SKM-1 (cell line): Measurements from ENCODE around the gene IL23R.
"Not testable (repeated sequence)": the region's sequence is repeated elsewhere in the genome, so short reads cannot be mapped to it uniquely, and the experiment has no call there.

Source experiments
- DNase-seq: peaks from one replicate; lab custom pipeline; 2025; ENCODE audit not compliant: unreplicated experiment; lab: John Stamatoyannopoulos, UW

The IL23R gene

DNA sequence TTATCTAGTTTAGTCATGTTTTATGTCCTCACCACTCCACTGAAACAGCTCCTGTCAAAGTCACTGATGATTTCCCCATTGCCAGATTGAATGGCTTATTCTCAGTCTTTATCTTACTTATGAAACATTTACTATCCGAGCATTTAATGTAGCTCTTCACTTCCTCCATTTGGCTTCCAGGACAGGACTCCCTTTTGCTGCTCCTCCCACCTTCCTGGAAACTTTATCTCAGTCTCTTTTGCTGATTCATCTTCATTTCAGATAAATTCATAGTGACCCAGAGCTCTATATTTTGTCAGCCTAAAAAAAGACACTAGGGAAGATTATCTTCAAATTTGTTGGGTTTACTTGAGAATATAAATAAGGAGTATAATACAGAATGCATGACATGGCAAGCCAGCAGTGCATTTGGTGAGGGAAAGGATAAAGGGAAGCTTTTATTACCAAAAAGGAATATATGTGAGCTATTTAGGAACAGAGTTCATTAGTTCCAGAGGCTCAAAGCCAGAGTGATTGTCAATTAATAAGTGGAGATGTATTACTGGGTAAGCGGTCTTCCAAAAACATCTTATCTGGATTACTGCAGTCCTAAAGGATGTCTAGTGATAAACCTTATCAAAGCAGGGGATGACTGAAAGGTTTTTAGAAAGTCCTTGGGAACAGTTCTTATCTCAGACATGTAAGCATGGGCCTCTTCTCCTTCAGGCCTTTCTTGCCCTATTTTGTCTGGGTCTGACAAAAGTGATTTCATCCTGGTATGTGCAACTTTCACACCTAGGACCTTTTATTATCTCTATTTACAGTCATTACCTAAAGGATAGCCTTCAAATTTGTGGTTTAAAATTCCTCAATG lies 25.6 kb downstream of the IL23R start:
- DNase-seq = no peak

DNA sequence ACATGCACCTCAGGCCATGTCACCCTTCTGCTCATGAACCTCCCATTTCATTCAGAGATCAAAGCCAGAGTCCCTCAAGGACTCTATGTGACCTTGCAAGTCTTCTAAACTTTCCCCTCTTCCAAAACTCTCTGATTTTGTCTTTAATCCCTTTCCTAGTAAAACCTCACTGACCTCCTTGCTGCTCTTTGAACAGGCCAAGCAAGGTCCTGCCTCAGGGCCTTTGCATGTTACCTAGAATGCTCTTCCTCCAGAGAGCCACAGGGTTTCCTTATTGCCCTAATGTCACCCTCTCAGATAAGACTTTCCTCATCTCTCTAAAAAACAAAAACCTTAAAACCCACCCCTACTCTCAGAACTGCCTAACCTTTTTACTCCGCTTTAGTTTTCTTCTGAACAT lies 26.6 kb downstream of the IL23R start:
- no peak for DNase-seq

DNA sequence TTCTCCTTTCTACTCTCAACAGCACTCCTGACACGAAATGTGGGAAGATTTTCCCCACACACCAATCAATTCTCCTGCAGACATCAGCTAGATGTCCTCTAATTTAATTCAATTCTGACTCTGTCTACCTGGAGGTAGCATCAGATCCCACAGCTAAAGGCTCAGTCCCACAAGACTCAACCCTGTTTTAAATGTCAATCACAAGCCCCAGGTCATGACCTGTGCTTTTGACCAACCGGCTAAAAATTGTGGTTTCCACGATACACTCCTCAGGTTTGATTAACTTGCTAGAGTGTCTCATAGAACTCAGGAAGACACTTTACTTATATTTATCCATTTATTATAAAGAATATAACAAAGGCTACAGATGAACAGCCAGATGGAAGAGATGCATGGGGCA lies 27.4 kb downstream of the IL23R start:
- no peak for DNase-seq

DNA sequence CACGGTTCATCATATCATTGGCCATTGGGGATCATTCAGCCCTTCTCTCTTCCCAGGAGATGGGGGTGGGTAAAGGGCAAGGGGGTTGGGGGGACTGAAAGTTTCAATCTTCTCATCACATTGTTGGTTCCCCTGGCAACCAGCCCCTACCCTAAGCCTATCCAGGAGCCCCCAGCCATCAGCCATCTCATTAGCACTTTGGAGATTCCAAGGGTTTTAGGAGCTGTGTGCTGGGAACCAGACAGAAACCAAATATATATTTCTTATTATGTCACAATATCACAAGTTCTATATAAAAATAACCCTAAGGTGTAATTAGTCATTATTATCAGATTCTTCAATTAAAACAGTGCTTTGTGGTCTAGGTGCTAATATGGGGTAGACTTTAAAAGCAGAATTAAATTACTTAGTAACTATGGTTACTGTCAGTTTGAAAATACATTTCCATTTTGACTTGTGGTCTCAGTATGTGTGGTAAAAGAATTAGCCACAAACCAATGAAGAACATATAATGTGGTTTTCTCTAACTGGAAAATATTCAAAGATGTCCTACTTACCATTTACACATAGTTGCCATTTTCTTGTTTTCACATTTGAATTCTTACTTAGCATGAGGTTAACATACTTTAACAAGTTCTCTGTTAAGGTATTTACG lies 28.1 kb downstream of the IL23R start:
- no peak for DNase-seq

DNA sequence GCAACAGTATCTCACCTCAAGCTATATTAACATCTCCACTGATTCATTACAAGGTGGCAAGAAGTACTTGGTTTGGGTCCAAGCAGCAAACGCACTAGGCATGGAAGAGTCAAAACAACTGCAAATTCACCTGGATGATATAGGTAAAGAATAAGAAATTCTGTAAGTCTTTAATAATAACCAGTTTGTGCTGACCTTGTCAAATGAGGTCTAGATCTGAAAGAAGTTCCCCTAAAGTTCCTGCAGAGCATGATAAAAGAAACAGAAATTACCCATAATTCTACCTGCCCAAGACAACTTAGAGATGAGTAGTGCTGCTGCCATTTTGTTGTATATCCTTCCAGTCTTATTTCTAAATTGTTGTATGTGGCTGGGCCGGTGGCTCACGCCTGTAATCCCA lies 34.5 kb downstream of the IL23R start:
- DNase-seq = no peak

DNA sequence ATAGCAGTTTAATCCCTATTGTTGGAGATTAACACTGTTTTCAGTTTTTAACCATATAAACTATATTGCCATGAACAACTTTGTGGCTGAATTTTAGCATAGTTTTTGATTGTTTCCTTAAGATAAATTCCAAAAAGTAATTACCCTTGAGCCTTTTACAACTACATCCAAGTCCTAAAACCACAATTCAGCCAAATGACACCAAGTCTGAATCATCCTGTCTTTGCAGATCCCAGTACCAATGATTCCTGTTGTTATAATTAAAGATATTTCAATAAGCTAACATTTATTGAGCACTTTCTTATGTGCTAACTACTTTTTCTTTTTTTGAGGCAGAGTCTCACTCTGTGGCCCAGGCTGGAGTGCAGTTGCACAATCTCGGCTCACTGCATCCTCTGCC lies 35.6 kb downstream of the IL23R start:
- no peak for DNase-seq

DNA sequence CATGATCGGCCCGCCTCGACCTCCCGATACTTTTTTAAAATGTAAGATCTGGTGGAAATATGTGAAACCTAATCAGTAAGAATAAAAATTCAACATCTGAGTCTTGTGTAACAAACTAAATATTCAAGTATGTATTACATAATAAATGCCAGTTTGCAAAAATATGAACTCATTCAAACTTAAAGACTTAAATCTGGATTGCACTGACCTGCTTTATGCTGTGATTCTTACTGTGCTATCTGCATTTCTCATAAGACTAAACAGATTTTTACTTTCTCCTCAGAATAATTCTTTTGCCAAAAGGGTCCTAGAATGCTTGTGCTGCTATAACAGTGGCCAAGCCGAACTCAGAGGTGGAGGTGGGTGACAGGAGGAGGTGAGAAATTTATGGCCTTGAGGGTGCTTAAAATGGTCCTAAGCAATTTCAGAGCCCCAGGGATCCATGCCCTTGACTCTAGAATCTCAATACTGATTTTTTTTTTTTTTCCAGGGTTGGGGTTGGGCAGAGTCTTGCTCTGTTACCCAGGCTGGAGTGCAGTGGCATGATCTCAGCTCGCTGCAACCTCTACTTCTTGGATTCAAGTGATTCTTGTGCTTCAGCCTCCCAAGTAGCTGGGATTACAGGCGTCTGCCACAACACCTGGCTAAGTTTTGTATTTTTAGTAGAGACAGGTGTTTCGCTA lies 38.2 kb downstream of the IL23R start:
- DNase-seq = no peak

DNA sequence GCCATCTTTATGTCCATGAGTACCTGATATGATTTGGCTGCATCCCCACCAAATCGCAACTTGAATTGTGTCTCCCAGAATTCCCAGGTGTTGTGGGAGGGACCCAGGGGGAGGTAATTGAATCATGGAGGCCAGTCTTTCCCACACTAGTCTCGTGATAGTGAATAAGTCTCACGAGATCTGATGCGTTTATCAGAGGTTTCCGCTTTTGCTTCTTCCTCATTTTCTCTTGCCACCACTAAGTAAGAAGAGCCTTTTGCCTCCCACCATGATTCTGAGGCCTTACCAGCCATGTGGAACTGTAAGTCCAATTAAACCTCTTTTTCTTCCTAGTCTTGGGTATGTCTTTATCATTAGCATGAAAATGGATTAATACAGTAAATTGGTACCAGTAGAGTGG lies 41.1 kb downstream of the IL23R start:
- not testable (repeated sequence) for DNase-seq

DNA sequence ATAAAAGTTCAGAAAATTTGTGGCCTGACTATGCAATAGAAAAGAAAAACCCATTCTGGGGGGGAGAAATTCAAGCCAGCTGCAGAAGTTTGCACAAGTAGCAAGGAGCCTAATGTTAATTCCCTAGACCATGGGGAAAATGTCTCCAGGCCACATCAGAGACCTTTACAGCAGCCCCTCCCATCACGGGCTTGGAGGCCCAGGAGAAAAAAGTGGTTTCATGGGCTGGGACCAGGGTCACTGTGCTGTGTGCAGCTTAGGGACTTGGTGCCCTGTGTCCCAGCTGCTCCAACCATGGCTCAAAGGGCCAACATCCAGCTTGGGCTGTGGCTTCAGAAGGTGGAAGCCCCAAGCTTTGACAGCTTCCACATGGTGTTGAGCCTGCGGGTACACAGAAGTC lies 42.0 kb downstream of the IL23R start:
- no peak for DNase-seq

DNA sequence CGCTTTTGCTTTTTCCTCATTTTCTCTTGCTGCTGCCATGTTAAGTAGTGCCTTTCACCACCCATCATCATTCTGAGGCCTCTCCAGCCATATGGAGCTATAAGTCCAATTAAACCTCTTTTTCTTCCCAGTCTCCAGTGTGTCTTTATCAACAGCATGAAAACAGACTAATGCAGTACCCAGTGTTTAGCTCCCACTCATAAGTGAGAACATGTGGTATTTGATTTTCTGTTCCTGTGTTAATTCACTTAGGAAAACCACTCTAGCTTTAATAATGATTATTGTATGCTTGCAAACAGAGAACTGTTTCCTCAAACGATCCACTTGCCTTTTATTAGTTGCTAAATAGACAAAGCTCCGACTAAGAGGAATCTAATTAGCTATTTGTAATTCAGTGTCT lies 43.3 kb downstream of the IL23R start:
- DNase-seq = no peak

DNA sequence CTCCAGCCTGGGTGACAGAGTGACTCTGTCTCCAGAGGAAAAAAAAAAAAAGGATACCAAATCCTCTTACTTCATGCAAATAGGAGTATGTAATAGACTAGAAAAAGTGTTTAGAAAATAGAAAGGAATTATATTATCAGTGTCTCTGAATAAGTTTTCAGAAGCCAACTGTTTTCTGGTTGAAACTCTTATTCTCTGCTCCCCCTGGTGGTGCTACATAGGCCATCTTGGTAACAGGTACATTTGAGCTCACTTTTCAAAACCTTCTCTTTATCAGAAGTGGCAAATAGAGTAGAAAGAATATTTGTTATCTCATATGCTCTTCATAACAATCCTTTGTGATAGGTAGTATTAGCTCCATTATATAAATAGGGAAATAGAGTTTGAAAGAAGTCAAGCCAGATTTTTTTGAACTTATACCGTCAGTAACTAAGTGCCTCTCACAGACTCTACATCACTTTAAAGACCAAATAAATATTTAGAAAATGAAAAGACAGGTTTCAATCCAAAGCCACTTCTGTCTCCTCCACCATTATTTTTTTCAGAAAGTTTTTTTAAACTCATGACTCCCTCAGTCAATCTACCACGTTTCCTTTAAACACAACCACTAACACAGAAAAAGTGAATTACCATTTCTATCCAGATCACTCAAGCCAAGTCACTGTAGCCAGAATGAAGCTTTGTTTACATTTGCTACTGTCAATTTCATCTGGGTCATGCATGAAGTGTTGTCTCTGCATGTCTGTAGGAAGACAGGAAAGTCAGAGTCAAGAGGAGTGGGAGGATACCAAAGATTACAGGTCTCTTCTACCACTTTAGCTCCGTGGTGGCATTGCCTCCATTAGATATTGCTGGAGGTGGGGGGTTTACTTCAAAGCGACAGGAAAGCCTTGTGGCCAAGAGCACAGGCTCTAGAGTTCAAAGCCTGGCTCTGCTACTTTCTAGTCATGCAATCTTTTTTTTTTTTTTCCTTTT lies 45.6 kb downstream of the IL23R start:
- DNase-seq = peak; percentile 15

DNA sequence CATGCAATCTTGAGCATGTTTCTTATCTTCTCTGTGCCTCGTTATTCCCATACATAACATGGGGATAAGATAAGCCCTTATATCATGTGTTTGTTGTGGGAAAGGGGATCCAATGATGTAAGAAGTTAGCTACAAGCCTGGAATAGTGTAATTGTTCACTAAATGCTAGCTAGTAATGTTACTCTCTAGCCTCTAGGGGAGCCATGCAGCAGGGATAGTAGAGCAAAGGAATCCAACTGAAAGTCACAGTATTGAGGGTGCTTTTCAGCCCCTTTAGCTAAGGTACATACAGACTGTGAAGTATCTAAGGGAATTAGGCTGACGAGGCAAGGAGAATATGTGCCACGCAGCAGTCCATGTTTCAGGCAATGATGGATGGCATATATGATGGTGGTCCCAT lies 46.9 kb downstream of the IL23R start:
- DNase-seq = peak; percentile 29

DNA sequence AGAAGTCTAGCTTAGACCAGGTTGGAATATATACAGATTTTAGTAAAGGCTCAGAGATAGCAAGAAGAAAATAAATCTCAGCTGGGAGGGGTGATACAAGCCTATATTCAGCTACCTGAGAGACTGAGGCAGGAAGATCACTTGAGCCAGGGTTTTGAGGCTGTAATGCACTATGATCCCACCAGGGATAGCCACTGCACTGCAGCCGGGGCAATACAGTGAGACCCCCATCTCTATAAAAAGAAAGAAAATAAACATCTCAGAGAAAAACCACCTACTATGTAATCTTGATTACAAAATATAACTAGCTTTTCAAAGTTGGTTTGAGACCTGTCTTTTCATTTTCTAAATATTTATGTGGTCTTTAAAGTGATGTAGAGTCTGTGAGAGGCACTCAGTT lies 47.7 kb downstream of the IL23R start:
- no peak for DNase-seq

DNA sequence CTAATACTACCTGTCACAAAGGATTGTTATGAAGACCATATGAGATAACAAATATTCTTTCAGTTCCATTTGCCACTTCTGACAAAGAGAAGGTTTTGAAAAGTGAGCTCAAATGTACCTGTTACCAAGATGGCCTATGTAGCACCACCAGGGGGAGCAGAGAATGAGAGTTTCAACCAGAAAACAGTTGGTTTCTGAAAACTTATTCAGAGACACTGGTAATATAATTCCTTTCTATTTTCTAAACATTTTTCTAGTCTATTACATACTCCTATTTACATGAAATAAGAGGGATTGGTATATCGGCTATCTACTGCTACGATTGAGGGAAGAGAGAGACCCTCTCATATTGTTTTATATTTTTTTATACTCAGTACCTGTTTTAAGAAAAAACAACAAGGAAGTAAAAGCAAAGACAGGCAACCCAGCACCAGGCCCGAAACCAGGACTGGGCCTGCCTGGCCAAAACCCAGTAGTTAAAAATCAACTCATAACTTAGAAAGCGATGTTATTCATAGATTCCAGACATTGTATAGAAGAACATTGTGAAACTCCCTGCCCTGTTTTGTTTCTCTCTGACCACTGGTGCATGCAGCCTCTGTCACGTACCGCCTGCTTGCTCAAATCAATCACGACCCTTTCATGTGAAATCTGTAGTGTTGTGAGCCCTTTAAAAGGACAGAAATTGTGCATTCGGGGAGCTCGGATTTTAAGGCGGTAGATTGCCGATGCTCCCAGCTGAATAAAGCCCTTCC lies 48.3 kb downstream of the IL23R start:
- no peak for DNase-seq

DNA sequence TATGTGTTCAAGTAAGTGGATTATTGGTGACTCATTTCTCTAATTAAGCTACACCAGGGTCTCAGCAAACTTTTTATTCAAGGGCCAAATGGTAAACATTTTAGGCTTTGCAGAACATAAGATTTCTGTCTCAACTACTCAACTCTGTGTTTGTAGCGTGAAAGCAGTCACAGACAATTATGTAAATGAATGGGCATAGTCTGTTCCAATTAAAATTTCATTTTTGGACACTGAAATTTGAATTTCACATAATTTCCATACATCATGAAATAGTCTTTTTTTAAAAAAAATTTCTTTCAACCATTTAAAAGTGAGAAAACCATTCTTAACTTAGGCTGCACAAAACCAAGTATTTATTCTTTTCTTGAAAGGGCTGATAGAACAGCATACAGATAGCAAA lies 50.1 kb downstream of the IL23R start:
- no peak for DNase-seq

DNA sequence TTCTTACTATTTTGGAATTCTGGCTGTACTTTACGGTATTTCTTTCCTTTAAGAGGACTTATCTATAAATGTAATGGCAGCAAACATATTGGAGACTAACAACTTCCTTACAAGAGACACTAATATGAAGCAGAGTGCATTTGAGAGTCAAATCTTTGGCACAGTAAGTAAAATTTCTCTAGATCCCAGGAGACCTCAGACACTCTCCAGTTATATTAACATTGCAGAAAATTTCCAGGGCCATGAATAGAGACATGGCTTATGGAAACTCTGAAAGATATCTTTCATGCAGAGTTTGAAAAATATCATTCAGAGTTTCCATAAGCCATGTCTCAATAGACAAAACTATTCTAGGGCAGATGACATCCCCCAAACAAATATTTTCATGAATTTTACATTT lies 51.2 kb downstream of the IL23R start:
- DNase-seq = no peak

DNA sequence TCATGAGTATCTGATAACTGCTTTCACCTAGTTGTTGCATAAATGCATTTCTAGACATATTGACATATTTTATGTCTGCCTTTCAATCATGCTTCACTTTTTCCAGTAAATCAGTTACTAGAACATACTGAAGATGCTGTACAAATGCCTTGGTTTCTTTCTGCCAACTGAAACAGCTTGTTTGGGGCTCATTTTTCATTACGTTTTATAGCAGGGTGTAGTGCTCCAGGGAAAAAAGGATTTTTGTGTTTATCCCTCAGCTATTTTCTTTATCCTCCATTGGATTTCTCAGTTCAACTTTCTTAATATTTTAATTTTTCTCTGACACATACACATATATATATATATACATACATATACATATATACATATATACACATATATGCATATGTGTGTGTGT lies 51.7 kb downstream of the IL23R start:
- DNase-seq = no peak

DNA sequence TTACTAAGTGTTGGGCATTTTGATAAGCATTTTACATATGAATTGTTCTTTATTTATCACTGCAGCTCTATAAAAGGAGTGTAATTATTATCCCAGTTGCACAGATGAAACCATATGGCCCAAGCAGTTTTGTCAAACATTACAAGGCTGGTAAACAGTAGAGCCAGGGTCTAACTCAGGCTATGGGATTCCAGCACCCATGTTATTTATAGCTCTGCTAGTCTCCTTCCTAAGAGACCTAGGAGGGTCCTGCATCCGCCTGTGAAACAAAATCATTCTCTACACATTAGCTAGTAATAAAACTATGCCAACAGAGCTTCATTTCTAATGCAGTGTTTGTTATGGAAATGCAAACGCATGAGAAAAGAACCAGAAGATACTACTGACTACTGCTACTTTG lies 58.6 kb downstream of the IL23R start:
- DNase-seq = no peak

DNA sequence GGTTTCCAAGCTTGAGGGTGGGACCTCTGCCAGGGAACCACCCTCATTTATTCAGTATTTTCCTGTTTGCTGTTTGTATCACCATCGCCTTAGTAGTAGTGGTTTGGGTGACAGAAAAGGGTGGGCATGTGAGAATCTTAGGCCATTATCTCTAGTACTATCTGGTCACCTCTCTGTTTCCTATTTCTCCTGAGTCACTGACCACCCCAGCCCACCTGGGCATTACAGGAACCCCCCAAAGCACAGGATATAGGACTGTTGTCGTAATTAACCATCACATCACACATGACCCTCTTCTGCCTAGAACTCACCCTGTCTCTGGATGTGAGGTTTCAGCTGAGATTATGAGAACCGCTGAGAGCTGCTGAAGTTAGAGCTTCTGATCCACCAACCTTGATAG lies 60.4 kb downstream of the IL23R start:
- DNase-seq = no peak

DNA sequence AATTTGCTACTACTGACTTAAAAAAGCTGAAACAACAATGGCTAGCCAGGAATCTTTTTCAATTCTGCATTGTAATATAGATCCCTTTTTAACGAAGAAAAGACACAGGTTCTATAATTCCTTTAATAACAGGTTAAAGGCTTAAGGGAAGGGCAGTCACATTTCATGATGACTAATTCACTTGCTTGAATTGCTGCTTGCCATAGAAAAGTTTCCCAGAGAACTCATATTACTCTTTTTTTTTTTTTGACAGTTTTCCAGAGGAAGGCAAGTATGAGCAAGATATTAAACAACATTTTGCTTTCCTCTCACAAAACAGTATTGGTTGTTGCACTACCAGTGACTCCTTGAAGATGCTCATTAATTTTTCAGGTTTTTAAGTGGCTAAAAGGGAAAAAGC lies 60.9 kb downstream of the IL23R start:
- DNase-seq = no peak
